Ecto neural progenitor cell (in vitro differentiated cells): ENCODE measurements around the gene PGAP1.

Experiments
- DNase-seq: peaks from one replicate; pipeline ENCODE4 v3.0.0-alpha.2; 2018; ENCODE audit warnings: low spot score

Gene PGAP1

GRCh38 chr2:196792865-196793264 lies 133.6 kb downstream of the PGAP1 start:
- DNase-seq = no peak

GRCh38 chr2:196783431-196784094 lies 142.9 kb downstream of the PGAP1 start:
- no peak for DNase-seq
